GM20431 (cell line): ENCODE results near the gene MSMB.

Experiments
- in situ Hi-C: fragments of 300-500 bp; cut with MseI, MboI; formaldehyde crosslinking; loops from one replicate; pipeline ENCODE4 v1.15.0; 2020; ENCODE audit warnings: low sequenced_read_pairs; ENCODE audit not compliant: unreplicated experiment

Gene MSMB

DNA sequence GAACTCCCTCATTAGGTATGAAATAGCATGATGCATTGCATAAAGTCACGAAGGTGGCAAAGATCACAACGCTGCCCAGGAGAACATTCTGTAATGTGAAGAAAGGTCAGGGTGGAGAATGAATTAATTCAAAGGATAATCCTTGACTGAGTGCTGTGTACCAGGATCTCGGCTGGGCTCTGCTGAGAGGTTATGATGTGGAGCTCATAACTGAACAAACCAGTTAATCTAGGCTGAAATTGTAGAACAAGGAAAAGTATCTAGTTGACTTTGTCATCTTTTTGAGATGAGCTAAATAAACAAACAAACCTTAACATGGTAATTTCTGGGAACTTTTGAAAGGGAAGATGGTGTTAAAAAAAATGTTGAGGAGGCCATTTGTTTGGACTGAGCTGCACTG is 6.1 kb downstream of the MSMB start:
- in situ Hi-C loops = no loop called here

DNA sequence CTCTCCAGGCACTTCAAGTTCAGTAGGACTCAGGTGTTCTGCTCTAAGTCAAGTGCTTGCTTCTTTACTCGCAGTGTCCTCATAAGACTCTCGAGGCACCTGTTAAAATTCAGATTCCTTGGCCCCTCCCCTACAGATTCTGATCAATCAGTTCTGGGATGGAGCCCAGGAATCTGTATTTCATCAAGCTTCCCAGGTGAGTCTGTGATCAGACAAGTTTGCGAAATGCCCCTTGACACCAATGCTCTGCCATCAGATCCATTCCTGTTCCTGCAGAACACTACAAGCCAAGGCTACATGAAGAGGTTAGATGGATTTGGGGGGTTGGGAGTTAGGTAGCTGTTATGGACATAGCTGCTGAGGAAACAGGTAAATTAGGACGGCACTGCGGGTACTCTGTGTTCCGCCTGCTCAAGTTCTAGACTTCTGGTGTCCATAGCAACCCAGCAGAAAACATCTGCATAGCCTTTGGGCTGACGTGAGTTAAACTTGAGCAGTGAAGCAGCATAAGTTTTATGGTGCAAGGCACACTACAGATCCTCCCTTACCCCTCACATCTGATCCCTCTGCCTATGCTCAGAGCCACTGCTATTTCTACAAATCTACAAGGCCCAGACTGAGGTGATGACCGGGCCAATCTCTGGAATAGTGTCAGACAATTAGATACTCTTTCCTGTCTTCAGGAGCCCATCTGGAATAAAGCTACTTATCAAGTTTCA is 8.8 kb downstream of the MSMB start:
- in situ Hi-C loops = no loop called here

DNA sequence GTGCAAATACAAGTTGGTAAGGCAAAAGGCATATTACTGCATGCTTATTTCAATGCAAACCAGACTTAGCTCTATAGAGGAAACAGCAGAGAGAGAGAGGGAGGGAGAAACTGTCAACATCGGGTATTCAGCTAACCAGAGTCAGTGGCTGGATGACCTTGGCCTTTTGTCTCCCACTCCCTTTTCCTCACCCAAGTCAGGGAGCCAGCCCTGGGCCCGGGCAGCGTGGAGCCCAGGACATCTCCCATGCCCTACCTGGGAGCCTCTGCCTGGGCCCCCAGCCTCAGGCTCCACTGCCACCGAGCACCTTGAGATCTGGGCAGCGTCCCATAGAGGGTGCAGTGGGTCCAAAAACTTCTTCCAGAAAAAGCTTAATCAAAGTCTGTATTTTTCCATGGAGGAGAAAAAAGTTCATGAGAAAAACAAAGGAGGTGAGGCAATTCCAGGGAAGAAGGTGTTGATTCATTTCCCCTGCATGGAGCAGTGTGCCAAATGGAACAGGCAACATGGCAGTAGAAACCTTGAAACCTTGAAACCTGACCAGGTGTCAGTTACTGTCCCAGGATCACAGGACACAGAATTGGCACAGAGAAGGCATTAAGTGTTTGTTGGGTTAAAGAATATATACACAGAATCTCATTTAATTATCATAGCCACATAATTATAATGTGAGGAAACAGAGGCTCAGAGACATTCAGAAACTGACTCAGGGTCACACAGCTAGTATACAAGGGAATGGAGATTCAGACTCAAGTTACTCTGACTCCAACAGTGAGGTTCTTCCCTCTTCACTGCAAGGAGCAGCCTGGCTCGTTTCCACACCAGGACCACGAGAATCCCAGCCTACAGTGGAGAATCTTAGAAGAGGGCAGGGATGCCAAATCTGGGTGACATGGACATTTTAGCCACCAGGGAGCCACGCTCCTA is 9.9 kb downstream of the MSMB start:
- in situ Hi-C loops = no loop called here

DNA sequence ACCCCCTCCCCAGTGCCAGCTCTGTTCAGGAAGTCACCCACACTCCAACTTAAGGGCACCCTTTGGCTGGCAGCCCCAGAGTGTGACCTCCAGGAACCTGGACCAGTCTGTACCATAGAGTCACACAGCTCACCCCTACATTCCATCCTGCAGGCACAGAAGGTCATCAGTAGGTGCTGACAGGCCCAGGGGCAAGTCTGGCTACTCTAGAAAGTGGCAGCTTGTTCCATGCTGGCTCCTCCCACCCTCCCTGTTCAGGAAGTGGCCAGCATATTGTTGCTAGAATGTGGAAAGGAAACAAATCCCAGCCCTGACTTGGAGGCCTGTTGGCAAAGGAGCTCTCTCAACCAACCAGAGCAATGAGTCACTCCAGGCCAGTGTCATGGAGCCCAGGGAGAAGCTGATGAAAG is 12.5 kb downstream of the MSMB start:
- in situ Hi-C loops = no loop called here

DNA sequence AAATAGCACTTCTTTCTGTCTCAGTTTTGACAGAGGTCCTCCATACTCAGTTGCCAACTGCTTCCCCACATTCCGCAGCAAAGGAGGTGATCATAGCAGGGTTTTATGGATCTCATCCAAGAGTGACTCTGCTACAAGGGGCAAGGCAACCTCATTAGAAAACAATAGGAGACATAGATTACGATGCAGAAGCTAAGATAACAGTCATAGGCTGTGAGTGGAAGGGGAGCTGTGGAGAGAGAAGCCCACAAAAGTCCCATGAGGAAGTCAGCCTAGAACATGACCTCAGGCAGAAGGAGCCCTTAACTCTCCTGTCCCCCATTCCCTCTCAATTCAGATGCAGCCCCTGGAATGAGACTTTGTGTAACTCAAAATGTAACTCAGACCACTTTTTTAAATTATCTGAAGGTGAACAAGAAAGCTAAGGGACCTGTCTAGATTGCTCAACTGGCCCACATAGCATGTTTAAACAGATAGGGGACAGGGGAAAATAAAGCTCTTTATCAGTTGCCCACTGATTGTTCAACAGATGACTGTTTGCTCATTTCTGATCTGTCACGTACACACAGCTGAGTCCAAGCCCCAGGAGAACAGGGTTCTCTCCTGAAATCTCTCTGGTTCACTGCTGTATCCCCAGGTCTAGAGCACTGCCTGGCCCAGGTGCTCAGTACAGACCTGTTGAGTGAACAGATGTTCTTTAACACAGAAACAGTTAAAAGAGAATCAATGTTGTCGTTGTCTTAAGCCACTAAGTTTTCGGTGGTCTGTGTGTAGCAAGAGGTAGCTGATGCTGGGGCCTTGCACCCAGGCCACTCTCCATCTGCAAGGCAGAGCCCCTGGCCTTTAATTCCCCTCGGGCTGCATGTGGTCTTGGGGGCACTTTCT is 14.2 kb downstream of the MSMB start:
- in situ Hi-C loops = no loop called here

DNA sequence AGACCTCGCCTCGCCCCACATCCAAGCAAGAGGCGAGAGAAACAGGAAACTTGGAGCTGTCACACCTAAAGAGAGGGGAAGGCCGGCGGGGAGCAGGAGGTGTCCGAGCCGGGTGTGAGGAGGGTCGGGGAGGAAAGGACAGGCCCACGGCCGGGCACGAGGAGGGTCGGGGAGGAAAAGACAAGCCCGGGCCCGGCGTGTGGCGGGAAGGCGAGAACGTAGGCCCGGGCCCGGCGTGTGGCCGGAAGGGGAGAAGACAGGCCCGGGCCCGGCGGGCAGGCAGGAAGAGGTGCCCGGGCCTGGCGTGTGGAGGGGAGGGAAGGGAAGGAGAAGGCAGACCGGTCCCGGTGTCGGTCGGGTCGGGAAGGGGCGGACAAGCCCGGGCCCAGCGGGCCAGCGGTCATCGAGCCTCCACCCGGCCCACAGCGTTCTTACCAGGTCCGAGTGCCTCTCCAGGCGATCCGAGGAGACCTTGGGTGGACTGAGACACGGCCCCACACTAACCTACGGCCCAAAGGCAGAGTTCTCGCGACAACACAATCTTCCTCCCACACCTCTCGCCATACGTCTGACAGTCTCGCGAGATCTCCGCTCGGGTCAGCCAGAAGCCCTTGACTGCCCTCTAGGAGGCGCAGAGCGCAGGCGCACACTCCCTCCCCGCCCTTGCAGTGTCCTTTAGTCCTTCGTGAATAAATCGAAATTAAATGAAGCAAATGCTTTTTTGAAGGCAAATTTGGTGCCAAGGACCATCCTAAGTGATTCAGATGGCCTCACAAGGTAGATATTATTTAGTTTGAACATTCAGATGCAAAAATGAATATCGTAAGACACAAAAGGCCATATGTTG is 15.8 kb downstream of the MSMB start, which contains the start of gene NCOA4:
Gene NCOA4 (minus strand): TSS at position 533 of the 847 bp plus-strand sequence. CDS start 13,943 bp downstream, outside the sequence.
- in situ Hi-C loops = no loop called here

DNA sequence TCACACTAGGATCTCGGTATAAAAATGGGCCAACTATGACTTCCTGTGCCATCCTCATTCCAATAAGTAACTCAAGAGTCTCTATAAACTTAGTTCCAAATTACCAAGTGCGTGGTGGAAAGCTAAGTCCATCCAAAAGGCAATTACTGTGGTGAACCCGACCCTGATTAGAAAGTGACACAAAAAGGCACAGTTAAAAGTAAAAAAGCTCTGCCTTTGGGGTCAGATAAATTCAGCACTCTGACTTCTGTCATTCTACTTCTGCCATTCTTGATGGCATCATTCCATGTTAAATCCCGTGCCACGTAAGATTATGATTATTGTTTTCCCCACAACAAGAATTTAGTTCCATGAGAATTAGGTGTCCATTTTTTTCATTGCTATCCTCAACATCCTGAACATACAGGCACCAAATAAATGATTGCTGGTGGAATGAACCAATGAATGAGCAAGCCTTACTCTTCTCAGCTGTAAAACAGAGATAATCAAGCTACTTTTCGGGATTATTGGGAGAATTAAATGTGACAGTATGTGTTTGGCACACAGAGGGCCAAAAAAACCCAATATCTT is 16.5 kb downstream of the MSMB start:
- in situ Hi-C loops = no loop called here

DNA sequence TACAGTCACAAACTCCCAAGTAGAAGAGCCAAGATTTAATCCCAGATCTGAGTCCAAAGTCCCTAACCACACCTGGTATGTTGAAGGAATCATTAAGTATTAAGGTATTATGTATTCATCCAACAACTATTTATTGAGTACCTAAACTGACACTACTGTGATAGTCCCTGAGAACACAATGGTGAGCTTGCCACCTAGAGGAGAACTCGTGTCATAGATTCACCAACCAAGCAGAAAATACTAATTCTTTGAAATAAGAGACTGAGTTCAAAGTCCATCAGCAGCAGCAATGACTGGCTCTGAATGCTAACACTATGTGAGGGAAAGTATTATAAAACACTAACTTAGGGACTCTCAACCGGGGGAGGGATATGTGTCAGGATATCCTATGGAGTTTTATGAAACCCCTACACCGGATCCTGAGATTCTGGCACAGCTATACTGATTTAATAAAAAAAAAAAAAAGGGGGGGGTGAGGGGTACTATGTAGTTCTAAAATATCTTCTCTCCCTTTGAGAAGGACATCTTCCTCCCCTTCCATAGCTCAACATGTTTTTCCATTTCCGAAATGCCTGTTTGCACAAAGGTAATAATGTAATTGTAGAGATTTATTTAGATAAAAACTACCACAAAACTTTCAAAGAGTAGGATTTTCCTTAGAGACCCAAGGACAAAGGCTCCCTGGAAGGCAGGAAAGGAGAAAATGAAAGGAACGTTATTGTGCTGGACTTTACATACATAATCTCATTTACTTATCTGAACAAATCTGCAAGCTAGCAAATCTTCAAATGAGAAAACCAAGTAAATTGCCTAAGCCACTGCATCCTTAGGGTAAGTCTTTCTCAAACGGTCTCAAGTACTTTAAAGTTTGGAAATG is 17.2 kb downstream of the MSMB start:
- in situ Hi-C loops = no loop called here

DNA sequence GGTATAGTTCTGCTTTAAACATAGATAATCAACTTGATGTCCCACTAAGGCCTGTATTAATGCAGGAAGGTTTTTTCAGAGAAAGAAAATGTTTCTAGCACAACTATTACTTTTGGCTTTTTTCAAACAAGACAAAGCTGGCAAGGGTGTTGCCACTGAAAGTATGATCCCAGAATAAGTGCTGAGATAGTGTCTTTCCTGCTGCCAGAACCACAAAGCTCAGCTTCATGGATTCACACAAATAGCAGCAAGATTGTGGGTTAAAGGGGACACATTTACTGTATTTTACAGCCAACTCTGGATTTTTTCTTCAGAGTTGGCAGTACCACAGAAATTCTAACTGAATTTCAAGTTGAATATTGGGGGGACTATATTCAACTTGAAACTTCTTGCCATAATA is 20.0 kb downstream of the MSMB start:
- in situ Hi-C loops = no loop called here

DNA sequence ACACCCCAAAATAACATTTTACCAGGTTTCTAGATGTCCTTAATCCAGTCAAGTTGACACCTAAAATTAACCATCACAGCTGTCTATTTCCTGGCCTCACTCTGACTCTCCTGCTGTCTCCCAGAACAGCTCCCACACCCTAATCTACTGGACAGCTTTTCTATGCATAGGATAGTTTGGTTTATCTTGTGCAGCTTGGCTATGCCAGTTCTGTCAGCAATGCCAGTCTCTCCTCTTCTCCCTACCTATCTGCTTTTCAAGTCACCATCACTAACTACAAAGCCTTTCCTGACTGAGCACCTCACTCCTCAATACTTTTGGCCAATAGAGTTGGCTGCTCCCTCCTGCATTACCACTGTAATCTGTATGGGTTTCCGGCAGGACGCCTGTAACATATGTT is 20.7 kb downstream of the MSMB start:
- in situ Hi-C loops = no loop called here

DNA sequence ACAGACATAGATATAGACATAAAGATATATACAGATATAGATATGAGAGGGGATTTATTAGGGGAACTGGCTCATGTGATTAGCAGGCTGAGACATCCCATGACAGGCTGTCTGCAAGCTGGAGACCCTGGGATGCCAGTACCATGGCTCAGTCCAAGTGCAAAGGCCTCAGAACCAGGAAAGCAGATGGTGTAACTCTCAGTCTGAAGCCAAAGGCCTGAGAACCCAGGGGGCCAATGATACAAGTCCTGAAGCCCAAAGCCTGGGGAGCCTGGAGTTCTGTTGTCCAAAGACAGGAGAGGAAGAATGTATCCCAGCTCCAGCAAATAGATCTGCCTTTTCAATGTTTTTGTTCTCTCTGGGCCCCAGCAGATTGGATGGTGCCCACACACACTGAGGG is 21.1 kb downstream of the MSMB start:
- in situ Hi-C loops = loop anchor here (25.0 kb wide), 2 partner anchors 213 to 788 kb away; no protein-coding TSS in a partner anchor

DNA sequence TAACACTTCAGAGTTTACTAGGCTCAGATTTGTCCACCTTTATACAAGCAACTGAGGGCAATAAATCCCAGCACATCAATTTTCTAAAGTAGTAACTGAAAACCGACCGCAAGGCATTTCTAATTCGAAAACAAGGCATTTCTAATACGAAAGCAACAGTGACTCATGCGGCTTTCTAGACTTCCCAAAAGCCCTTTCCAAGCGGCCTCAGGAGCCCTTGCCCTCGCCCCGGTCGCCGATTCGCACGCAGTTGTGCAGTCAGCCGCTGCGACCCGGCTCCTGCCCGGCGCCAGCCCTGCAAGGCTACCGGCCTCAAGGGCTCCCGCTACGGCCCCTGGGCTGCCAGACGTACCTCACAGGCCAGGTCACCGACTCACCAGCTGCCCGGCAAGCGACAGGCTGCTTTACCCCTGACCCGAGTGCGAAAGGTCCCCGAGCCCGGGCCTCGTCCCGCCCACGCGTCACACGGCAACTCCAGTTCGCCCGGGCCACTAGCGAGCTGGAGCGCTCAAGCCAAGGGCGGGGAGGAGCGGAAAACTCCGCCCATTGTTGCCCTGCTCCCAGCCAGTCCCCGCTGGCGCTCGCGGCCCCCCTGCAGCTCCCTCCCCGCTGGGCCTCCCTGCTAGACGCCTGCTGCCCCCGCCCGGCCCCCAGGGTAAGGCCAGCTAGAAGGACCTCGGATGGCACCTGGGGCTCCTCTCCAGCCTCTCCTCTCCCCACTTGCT is 22.9 kb downstream of the MSMB start:
- in situ Hi-C loops = loop anchor here (25.0 kb wide), 2 partner anchors 211 to 786 kb away; no protein-coding TSS in a partner anchor

DNA sequence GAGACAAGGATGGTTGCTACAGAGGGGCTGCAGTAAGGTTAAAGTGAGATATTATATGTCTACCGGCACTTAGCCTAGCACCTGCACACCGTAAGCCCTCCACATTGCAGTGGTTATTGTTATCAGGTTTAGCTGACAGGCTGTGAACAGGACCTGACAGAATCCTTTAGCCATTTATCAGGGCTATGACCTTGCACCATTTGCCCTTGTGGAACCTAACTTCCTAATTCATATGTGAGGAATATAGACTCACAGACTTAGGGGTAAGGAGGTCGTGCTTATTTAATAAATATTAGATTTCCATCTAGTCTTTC is 25.8 kb downstream of the MSMB start:
- in situ Hi-C loops = loop anchor here (25.0 kb wide), 2 partner anchors 208 to 783 kb away; no protein-coding TSS in a partner anchor

DNA sequence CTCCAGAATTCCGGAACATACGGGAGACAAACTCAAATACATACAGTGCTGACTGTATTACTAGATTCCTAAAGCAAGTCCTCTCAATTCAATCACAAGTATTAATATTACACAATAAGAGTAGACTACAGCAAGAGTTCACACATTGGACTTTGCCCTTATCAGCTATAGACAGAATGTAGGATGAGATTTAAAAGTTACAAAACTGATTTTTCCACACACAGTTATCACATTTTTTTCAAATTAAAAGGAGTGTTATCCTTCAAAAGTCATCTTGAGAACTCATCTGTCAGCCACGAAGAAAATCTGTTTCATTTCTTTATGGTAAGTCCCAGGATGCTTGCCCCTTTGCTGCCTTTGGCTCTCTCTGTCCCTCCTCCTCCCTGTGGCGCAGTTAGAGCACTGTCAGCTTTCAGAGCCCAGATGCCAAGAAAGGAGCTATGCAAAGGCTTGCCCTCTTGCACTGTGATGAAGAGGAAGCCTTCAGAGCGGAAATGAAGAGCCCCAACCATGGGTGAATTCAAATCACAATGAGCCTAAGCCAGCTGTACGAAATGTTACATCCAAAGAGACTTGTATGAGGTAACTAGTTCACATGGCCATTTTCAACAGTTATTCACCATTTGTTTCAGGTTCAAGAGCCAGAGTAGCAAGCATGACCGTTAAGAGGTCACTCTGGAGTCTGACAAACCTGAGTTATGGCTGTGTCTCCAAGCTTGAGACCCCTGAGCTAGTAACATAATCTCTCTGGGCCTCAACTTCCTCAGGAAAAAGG is 26.3 kb downstream of the MSMB start:
- in situ Hi-C loops = loop anchor here (25.0 kb wide), 2 partner anchors 207 to 782 kb away; no protein-coding TSS in a partner anchor

DNA sequence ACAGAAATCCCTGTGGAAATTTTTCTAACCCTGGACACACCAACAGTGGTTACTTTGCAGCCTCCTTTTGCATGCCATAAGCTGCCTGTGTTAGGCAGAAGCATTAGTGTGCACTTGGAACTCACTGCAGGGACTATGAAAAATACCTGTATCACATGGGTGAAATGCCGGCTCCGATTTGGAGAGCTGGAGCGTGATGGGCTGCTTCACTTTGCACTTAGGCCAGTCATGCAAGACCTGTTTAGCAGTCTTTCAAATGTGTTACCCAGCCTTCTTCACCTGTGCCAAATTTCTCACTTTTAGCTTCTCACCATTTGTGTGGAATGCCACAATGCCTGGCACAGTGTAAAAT is 26.9 kb downstream of the MSMB start:
- in situ Hi-C loops = loop anchor here (25.0 kb wide), 2 partner anchors 207 to 782 kb away; no protein-coding TSS in a partner anchor

DNA sequence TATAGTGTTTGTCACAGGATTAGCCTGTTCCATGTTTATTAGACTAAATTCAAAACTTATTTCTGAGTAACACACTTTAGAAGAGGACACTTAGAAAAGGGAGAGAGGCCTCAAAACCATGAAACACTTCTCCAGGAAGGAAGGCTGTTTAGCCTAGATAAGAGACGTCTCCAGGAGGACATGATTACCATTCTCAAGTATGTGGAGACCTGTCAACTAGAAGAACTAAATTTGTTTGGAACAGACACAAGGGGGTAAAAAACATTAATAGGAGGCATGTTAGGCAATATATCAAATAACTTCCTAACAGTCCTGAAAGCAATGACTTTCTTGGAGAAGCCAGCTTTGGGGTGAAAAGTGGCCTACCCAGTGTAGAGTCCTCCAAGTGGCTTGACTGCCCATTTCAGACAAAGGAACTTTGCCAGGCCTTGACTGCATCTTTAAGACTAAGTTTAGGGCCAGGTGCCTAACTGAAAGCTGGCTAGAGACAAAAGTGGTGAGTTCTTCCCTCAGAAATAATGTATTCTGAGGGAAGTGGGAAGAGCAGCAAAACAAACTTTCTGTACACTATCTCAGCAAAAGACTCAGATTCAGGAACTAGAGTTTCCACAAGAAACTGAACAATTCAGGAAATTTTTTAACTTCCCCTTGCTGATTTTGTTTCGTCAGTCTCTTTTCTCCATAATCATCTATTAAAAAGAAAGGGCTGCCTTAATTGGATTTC is 27.5 kb downstream of the MSMB start:
- in situ Hi-C loops = loop anchor here (25.0 kb wide), 2 partner anchors 206 to 781 kb away; no protein-coding TSS in a partner anchor
